HG03095 (cell line): ENCODE measurements around the gene HIPK4.
A peak's percentile ranks its signal among the peaks of the same experiment; 100 is the strongest.
"Not testable (repeated sequence)": the region's sequence is repeated elsewhere in the genome, so short reads cannot be mapped to it uniquely, and the experiment has no call there.

Experiments used
- ATAC-seq: cut with Tn5 transposase; IDR thresholded peaks from one replicate; pipeline ENCODE4 v1.9.1; 2021; ENCODE audit warnings: moderate library complexity; ENCODE audit not compliant: unreplicated experiment

HIPK4 gene

GRCh38 chr19:40390084-40390742, at the start of gene HIPK4:
HIPK4 (minus strand) TSS chr19:40390181; CDS start chr19:40389902, 279 bp downstream.
- ATAC-seq, result no peak

GRCh38 chr19:40438284-40438683, 48.3 kb upstream of the HIPK4 start:
- no peak for ATAC-seq

GRCh38 chr19:40433391-40434216, 43.6 kb upstream of the HIPK4 start:
- ATAC-seq, result peak; percentile 53

GRCh38 chr19:40432760-40433159, 42.8 kb upstream of the HIPK4 start:
- ATAC-seq, result not testable (repeated sequence)

- ATAC-seq, result no peak
Measured at GRCh38 chr19:40431698-40432097, 41.7 kb upstream of the HIPK4 start.

- not testable (repeated sequence) for ATAC-seq
Measured at GRCh38 chr19:40430242-40430641, 40.3 kb upstream of the HIPK4 start.

GRCh38 chr19:40428197-40428596, 38.2 kb upstream of the HIPK4 start:
- ATAC-seq, result not testable (repeated sequence)

- ATAC-seq, result peak; percentile 73
Measured at GRCh38 chr19:40425450-40426287, 35.7 kb upstream of the HIPK4 start, which contains the start of gene SERTAD1. SERTAD1 (minus strand) TSS chr19:40425992; CDS start chr19:40423546, 2,446 bp downstream.

- no peak for ATAC-seq
Measured at GRCh38 chr19:40424637-40425449, 34.9 kb upstream of the HIPK4 start.

GRCh38 chr19:40423938-40424337, 34.0 kb upstream of the HIPK4 start:
- ATAC-seq, result no peak

- no peak for ATAC-seq
Measured at GRCh38 chr19:40422748-40423566, 33.0 kb upstream of the HIPK4 start.

GRCh38 chr19:40421993-40422747, 32.2 kb upstream of the HIPK4 start:
- no peak for ATAC-seq

GRCh38 chr19:40420766-40421765, 31.1 kb upstream of the HIPK4 start:
- no peak for ATAC-seq

- ATAC-seq, result no peak
Measured at GRCh38 chr19:40420451-40420765, 30.4 kb upstream of the HIPK4 start.

- no peak for ATAC-seq
Measured at GRCh38 chr19:40419780-40420179, 29.8 kb upstream of the HIPK4 start.

- ATAC-seq, result no peak
Measured at GRCh38 chr19:40419066-40419612, 29.2 kb upstream of the HIPK4 start.

GRCh38 chr19:40418040-40418439, 28.1 kb upstream of the HIPK4 start:
- no peak for ATAC-seq

GRCh38 chr19:40417643-40417981, 27.6 kb upstream of the HIPK4 start:
- no peak for ATAC-seq
